IMR-90 (cell line): ENCODE results near the gene HBM. TPM values are rescaled to one million over a fixed set of nuclear protein-coding genes. Genes with fewer than 3 reads are reported as not detected.

Experiments used
- ATAC-seq: fragments of 200-7000 bp; cut with Tn5 transposase; 2 replicates; pipeline ENCODE4 v1.9.1; 2020; ENCODE audit warnings: low read depth, mild to moderate bottlenecking, moderate library complexity
- BruUV-seq: library from RNA; stranded (reverse); fragments of 400-500 nt; replicated peaks from 2 replicates; lab custom pipeline; 2021; lab: Mats Ljungman, UMichigan
- CTCF ChIA-PET: fragments of 300-600 bp; formaldehyde crosslinking; extraction: SDS; loops from one replicate; lab custom pipeline; 2021; ENCODE audit warnings: antibody characterized with exemption; lab: Yijun Ruan, JAX
- POLR2A ChIA-PET: fragments of 300-600 bp; sonication (Branson Sonifier 250); formaldehyde crosslinking; loops from one replicate; lab custom pipeline; 2022; ENCODE audit warnings: antibody characterized with exemption; ENCODE audit not compliant: unreplicated experiment; lab: Charles Lee
- DNase-seq: peaks from one replicate; pipeline ENCODE4 v3.0.0; 2013
- H2AFZ ChIP-seq: replicated peaks from 2 replicates; pipeline ENCODE3; 2013; ENCODE audit warnings: low read length, mild to moderate bottlenecking; ENCODE audit not compliant: poor library complexity
- H2AK5ac ChIP-seq: 2 replicates; pipeline ENCODE4 v1.6.1; 2013; ENCODE audit warnings: low read depth, low read length, inconsistent platforms
- H2AK9ac ChIP-seq: replicated peaks from 2 replicates; pipeline ENCODE3; 2013; ENCODE audit warnings: mild to moderate bottlenecking, low read depth, low read length, moderate library complexity; ENCODE audit not compliant: poor library complexity
- H2BK120ac ChIP-seq: 2 replicates; pipeline ENCODE4 v1.6.1; 2013; ENCODE audit warnings: low read depth, low read length, inconsistent platforms
- H2BK15ac ChIP-seq: 3 replicates; pipeline ENCODE4 v1.6.1; 2013; ENCODE audit warnings: low read depth, low read length, inconsistent platforms
- H2BK20ac ChIP-seq: 2 replicates; pipeline ENCODE4 v1.6.1; 2013; ENCODE audit warnings: low read depth, mild to moderate bottlenecking, inconsistent platforms, low read length, moderate library complexity
- H2BK5ac ChIP-seq: 2 replicates; pipeline ENCODE4 v1.6.1; 2013; ENCODE audit warnings: mild to moderate bottlenecking, low read depth, low read length, inconsistent platforms; ENCODE audit not compliant: poor library complexity, severe bottlenecking
- H3K14ac ChIP-seq: replicated peaks from 2 replicates; pipeline ENCODE4 v1.6.1; 2013; ENCODE audit warnings: low read depth, low read length, inconsistent platforms
- H3K18ac ChIP-seq: 2 replicates; pipeline ENCODE4 v1.6.1; 2013; ENCODE audit warnings: low read depth, low read length, control low read depth
- H3K23ac ChIP-seq: 2 replicates; pipeline ENCODE4 v1.6.1; 2013; ENCODE audit warnings: low read depth, low read length, inconsistent platforms
- H3K27ac ChIP-seq: 2 replicates; pipeline ENCODE4 v1.5.1; 2013; ENCODE audit warnings: mild to moderate bottlenecking, control low read depth, low read length; ENCODE audit not compliant: insufficient read depth
- H3K27me3 ChIP-seq: 2 replicates; pipeline ENCODE4 v1.6.1; 2013; ENCODE audit warnings: low read length; ENCODE audit not compliant: control insufficient read depth, insufficient read depth
- H3K36me3 ChIP-seq: 2 replicates; pipeline ENCODE4 v1.6.1; 2013; ENCODE audit warnings: low read length, mixed read lengths; ENCODE audit not compliant: control insufficient read depth, insufficient read depth
- H3K4ac ChIP-seq: 2 replicates; pipeline ENCODE4 v1.6.1; 2013; ENCODE audit warnings: low read depth, low read length, inconsistent platforms
- H3K4me1 ChIP-seq: 2 replicates; pipeline ENCODE4 v1.6.1; 2013; ENCODE audit warnings: low read length, mixed read lengths; ENCODE audit not compliant: control insufficient read depth, insufficient read depth
- H3K4me2 ChIP-seq: 2 replicates; pipeline ENCODE4 v1.6.1; 2013; ENCODE audit warnings: low read depth, mild to moderate bottlenecking, control low read depth, low read length, moderate library complexity
- H3K4me3 ChIP-seq: 2 replicates; pipeline ENCODE4 v1.5.1; 2013; ENCODE audit warnings: low read depth, mild to moderate bottlenecking, control low read depth, low read length, moderate library complexity; ENCODE audit not compliant: insufficient read depth
- H3K56ac ChIP-seq: 2 replicates; pipeline ENCODE4 v1.6.1; 2013; ENCODE audit warnings: low read length, inconsistent platforms; ENCODE audit not compliant: insufficient read depth; ENCODE audit errors: extremely low read depth
- H3K79me1 ChIP-seq, 2 experiments: 2 replicates each; pipeline ENCODE4 v1.6.1; 2013; ENCODE audit warnings: low read length in 2 of 2, inconsistent platforms in 1 of 2, low read depth in 1 of 2
- H3K9ac ChIP-seq: 2 replicates; pipeline ENCODE4 v1.6.1; 2013; ENCODE audit warnings: low read depth, low read length, control low read depth
- H3K9me1 ChIP-seq: 2 replicates; pipeline ENCODE4 v1.6.1; 2013; ENCODE audit warnings: low read length, inconsistent platforms; ENCODE audit not compliant: insufficient read depth
- H3K9me3 ChIP-seq: 2 replicates; pipeline ENCODE4 v1.6.1; 2013; ENCODE audit warnings: low read length; ENCODE audit not compliant: control insufficient read depth, insufficient read depth
- H4K20me1 ChIP-seq: 2 replicates; pipeline ENCODE4 v1.6.1; 2013; ENCODE audit warnings: low read length, inconsistent platforms; ENCODE audit not compliant: insufficient read depth
- H4K5ac ChIP-seq: 2 replicates; pipeline ENCODE4 v1.6.1; 2013; ENCODE audit warnings: mild to moderate bottlenecking, low read depth, low read length, control low read depth
- H4K8ac ChIP-seq, 2 experiments: 2 replicates each; pipeline ENCODE4 v1.6.1; 2013; ENCODE audit warnings: low read depth in 2 of 2, low read length in 2 of 2, control low read depth in 1 of 2, inconsistent platforms in 1 of 2
- H4K91ac ChIP-seq: 2 replicates; pipeline ENCODE4 v1.6.1; 2013; ENCODE audit warnings: low read depth, low read length, inconsistent platforms; ENCODE audit not compliant: insufficient read depth
- BHLHE40 ChIP-seq: fragments of 150-350 bp; IDR thresholded peaks from 2 replicates; pipeline ENCODE4 v1.6.1; 2016; ENCODE audit warnings: mild to moderate bottlenecking, low read depth, low read length
- CEBPB ChIP-seq: IDR thresholded peaks from 2 replicates; pipeline ENCODE4 v1.6.1; 2012; ENCODE audit warnings: low read depth, low read length, improper control_type of control experiment
- CHD1 ChIP-seq: IDR thresholded peaks from 2 replicates; pipeline ENCODE4 v1.6.1; 2012; ENCODE audit warnings: low read depth, low read length, improper control_type of control experiment
- ELK1 ChIP-seq: fragments of 150-350 bp; IDR thresholded peaks from 2 replicates; pipeline ENCODE4 v1.6.1; 2016; ENCODE audit warnings: low read depth, mild to moderate bottlenecking, low read length, moderate library complexity, borderline replicate concordance
- FOS ChIP-seq: fragments of 150-350 bp; IDR thresholded peaks from 2 replicates; pipeline ENCODE4 v1.6.1; 2016; ENCODE audit warnings: low read depth, low read length
- MAFK ChIP-seq: IDR thresholded peaks from 2 replicates; pipeline ENCODE4 v1.6.1; 2012; ENCODE audit warnings: low read depth, low read length, improper control_type of control experiment
- MAZ ChIP-seq: IDR thresholded peaks from 2 replicates; pipeline ENCODE4 v1.6.1; 2012; ENCODE audit warnings: low read depth, mild to moderate bottlenecking, low read length, improper control_type of control experiment, moderate library complexity, borderline replicate concordance
- MXI1 ChIP-seq: IDR thresholded peaks from 2 replicates; pipeline ENCODE4 v1.6.1; 2012; ENCODE audit warnings: low read depth, mild to moderate bottlenecking, low read length, moderate library complexity, borderline replicate concordance
- NFE2L2 ChIP-seq: fragments of 150-350 bp; IDR thresholded peaks from 2 replicates; pipeline ENCODE4 v1.6.1; 2016; ENCODE audit warnings: low read depth, mild to moderate bottlenecking, low read length
- POLR2A ChIP-seq: IDR thresholded peaks from 2 replicates; pipeline ENCODE4 v1.6.1; 2012; ENCODE audit warnings: mild to moderate bottlenecking, low read depth, low read length
- RAD21 ChIP-seq: IDR thresholded peaks from 2 replicates; pipeline ENCODE4 v1.6.1; 2012; ENCODE audit warnings: low read length, improper control_type of control experiment
- RCOR1 ChIP-seq: IDR thresholded peaks from 2 replicates; pipeline ENCODE4 v1.6.1; 2012; ENCODE audit warnings: mild to moderate bottlenecking, low read length, improper control_type of control experiment; ENCODE audit not compliant: insufficient replicate concordance
- RFX5 ChIP-seq: IDR thresholded peaks from 2 replicates; pipeline ENCODE4 v1.8.0; 2012; ENCODE audit warnings: low read depth, mild to moderate bottlenecking, low read length, moderate library complexity
- SMC3 ChIP-seq: fragments of 150-350 bp; IDR thresholded peaks from 2 replicates; pipeline ENCODE4 v1.6.1; 2016; ENCODE audit warnings: low read depth, mild to moderate bottlenecking, antibody characterized with exemption, low read length, moderate library complexity
- WGBS, 2 experiments: methylation state at CpG; one replicate each; pipeline versions ENCODE4 v1.1.5 to v1.1.7; 2013; ENCODE audit warnings: missing lambda C conversion rate in 2 of 2; ENCODE audit not compliant: insufficient read length in 1 of 2; ENCODE audit errors: extremely low coverage in 2 of 2; 5-methylcytosine and 5-hydroxymethylcytosine counted together
- dilution Hi-C: fragments of 300-500 bp; cut with HindIII; formaldehyde crosslinking; loops from one replicate; pipeline ENCODE4 v1.14.3; 2018; ENCODE audit warnings: low sequenced_read_pairs; ENCODE audit not compliant: unreplicated experiment
- in situ Hi-C: fragments of 300-500 bp; cut with MboI; formaldehyde crosslinking; loops from 3 replicates; pipeline ENCODE4 v1.14.3; 2019; ENCODE audit warnings: low sequenced_read_pairs, inconsistent platforms, mixed read lengths
- intact Hi-C: fragments of 100-400 bp; cut with micrococcal nuclease; formaldehyde crosslinking; loops from 2 replicates; pipeline ENCODE4 v1.10.0; 2022
- polyA plus RNA-seq, 3 experiments: library from polyadenylated mRNA; depleted of rRNA; stranded (reverse); fragments of >200 nt; gene quantifications; 2 replicates each; pipeline ENCODE4 v1.2.3, GENCODE V29; 2012; ENCODE audit warnings: low replicate concordance in 1 of 3
- total RNA-seq: library from RNA; depleted of rRNA; stranded (reverse); fragments of >200 nt; gene quantifications from 2 replicates; pipeline ENCODE4 v1.2.3, GENCODE V29; 2012
- TF ChIP-seq, protein P1 (sequence below): fragments of 150-350 bp; IDR thresholded peaks from 2 replicates; pipeline ENCODE4 v1.6.1; 2017; ENCODE audit warnings: mild to moderate bottlenecking, antibody characterized with exemption, low read length, low read depth
- TF ChIP-seq, protein P2 (sequence below): conservative IDR thresholded peaks from 2 replicates; pipeline ENCODE4 v1.5.1; 2012; ENCODE audit warnings: mild to moderate bottlenecking, low read depth, low read length, improper control_type of control experiment

HBM gene
- total and polyA plus RNA-seq, 2 of the 4 experiments (the other 2 are of a cell fraction) = not detected

GRCh38 chr16:177981-178667 is 12.3 kb downstream of the HBM start:
- POLR2A ChIA-PET = no interaction called here

More at GRCh38 chr16:177981-178667, 12.3 kb downstream of the HBM start:
- ATAC-seq = no peak
- Histone ChIP-seq H2BK20ac (no peak overlapping the region), H2AK9ac (no peak overlapping the region), H3K9me3 (0 out of 2 replicates have a peak, but pooled peaks cover 2% of the 10 kb centered on the region), H4K20me1 (peaks cover 18% of the 10 kb centered on the region), H3K4me1 (peaks cover 5% of the 10 kb centered on the region; the same call in 1 of the 2 replicates), H3K79me1 (no peaks in the 10 kb centered on the region), H2BK120ac (no peak overlapping the region), H3K23ac (no peak overlapping the region), H3K9me1 (no peaks in the 10 kb centered on the region), H2AK5ac (no peak overlapping the region), H4K8ac (no peak overlapping the region), H3K27ac (no peak overlapping the region), H3K36me3 (no peaks in the 10 kb centered on the region), H3K14ac (no peak overlapping the region), H3K4ac (no peak overlapping the region), H3K4me3 (no peak overlapping the region), H2BK5ac (no peak overlapping the region), H2AFZ (no peak overlapping the region), H3K9ac (no peak overlapping the region), H4K5ac (no peak overlapping the region), H3K56ac (no peak overlapping the region), H3K27me3 (peaks cover 40% of the 10 kb centered on the region), H2BK15ac (no peak overlapping the region), H3K18ac (no peak overlapping the region), H4K91ac (no peak overlapping the region), H3K4me2 (no peak overlapping the region)
- in situ Hi-C loops = no loop called here
- no TSS peak for BruUV-seq
- DNase-seq = no peak
- dilution Hi-C loops = no loop called here
- WGBS, 2 experiments = no CpG with 5 or more reads among the region's 11 CpGs
- CTCF ChIA-PET = no interaction called here
- intact Hi-C loops = no loop called here
- TF ChIP-seq BHLHE40 = no peak
- TF ChIP-seq CEBPB = no peak
- TF ChIP-seq ELK1 = no peak
- no peak for TF ChIP-seq MXI1
- no peak for TF ChIP-seq POLR2A
- TF ChIP-seq, protein P1, sequence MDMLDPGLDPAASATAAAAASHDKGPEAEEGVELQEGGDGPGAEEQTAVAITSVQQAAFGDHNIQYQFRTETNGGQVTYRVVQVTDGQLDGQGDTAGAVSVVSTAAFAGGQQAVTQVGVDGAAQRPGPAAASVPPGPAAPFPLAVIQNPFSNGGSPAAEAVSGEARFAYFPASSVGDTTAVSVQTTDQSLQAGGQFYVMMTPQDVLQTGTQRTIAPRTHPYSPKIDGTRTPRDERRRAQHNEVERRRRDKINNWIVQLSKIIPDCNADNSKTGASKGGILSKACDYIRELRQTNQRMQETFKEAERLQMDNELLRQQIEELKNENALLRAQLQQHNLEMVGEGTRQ = no peak
- no peak for TF ChIP-seq RFX5
- TF ChIP-seq SMC3 = no peak
- TF ChIP-seq NFE2L2 = no peak
- no peak for TF ChIP-seq CHD1
- TF ChIP-seq, protein P2, sequence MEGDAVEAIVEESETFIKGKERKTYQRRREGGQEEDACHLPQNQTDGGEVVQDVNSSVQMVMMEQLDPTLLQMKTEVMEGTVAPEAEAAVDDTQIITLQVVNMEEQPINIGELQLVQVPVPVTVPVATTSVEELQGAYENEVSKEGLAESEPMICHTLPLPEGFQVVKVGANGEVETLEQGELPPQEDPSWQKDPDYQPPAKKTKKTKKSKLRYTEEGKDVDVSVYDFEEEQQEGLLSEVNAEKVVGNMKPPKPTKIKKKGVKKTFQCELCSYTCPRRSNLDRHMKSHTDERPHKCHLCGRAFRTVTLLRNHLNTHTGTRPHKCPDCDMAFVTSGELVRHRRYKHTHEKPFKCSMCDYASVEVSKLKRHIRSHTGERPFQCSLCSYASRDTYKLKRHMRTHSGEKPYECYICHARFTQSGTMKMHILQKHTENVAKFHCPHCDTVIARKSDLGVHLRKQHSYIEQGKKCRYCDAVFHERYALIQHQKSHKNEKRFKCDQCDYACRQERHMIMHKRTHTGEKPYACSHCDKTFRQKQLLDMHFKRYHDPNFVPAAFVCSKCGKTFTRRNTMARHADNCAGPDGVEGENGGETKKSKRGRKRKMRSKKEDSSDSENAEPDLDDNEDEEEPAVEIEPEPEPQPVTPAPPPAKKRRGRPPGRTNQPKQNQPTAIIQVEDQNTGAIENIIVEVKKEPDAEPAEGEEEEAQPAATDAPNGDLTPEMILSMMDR = no peak
- no peak for TF ChIP-seq MAFK
- TF ChIP-seq RAD21 = no peak
- no peak for TF ChIP-seq MAZ
- TF ChIP-seq FOS = no peak
- no peak for TF ChIP-seq RCOR1
